Measurements from ENCODE around the gene MYL6B.
A peak's percentile ranks its signal among the peaks of the same experiment; 100 is the strongest.

The MYL6B gene

GRCh38 chr12:56104815-56105608 is 47.4 kb upstream of the MYL6B start:
- TF ChIP-seq CTCF (IDR thresholded peaks at IDR 0.05) = no peak
- Histone ChIP-seq H3K36me3 (peaks cover 14% of the 10 kb centered on the region), H3K27ac (peak overlapping the region; percentile 83), H3K9me3 (no peaks in the 10 kb centered on the region), H3K27me3 (no peaks in the 10 kb centered on the region), H3K4me1 (ENCODE audit: control insufficient read depth in 1 of 2, insufficient read depth in 1 of 2, low read depth in 1 of 2, low read length in 1 of 2) (peaks cover 16 to 21% of the 10 kb centered on the region in 2 experiments), H3K4me3 (ENCODE audit: low read depth in 1 of 2, low read length in 1 of 2) (peak overlapping the region; percentile 73 to 93)

- Histone ChIP-seq H3K27ac (no peak overlapping the region), H3K9me3 (no peaks in the 10 kb centered on the region), H3K36me3 (peaks cover 20% of the 10 kb centered on the region), H3K4me3 (ENCODE audit: low read depth in 1 of 2, low read length in 1 of 2) (peak overlapping the region; percentile 73 to 93), H3K4me1 (ENCODE audit: control insufficient read depth in 1 of 2, insufficient read depth in 1 of 2, low read depth in 1 of 2, low read length in 1 of 2) (peaks cover 16 to 21% of the 10 kb centered on the region in 2 experiments), H3K27me3 (no peaks in the 10 kb centered on the region)
- no peak for TF ChIP-seq CTCF (IDR thresholded peaks at IDR 0.05)
These were observed 46.8 kb upstream of the MYL6B start for GRCh38 chr12:56105609-56105902.

- Histone ChIP-seq H3K36me3 (peaks cover 33% of the 10 kb centered on the region), H3K27ac (no peak overlapping the region), H3K4me3 (ENCODE audit: low read depth in 1 of 2, low read length in 1 of 2) (no peak overlapping the region), H3K4me1 (ENCODE audit: control insufficient read depth in 1 of 2, insufficient read depth in 1 of 2, low read depth in 1 of 2, low read length in 1 of 2) (peaks cover 16 to 21% of the 10 kb centered on the region in 2 experiments), H3K27me3 (no peaks in the 10 kb centered on the region), H3K9me3 (no peaks in the 10 kb centered on the region)
- TF ChIP-seq CTCF (IDR thresholded peaks at IDR 0.05) = no peak
These were observed 45.1 kb upstream of the MYL6B start for GRCh38 chr12:56107242-56107641.

- H3K4me3 ChIP-seq (ENCODE audit: low read depth in 1 of 2, low read length in 1 of 2) = no peak overlapping the region
- peaks cover 5 to 9% of the 10 kb centered on the region in 2 experiments for H3K4me1 ChIP-seq (ENCODE audit: control insufficient read depth in 1 of 2, insufficient read depth in 1 of 2, low read depth in 1 of 2, low read length in 1 of 2)
- H3K9me3 ChIP-seq = no peaks in the 10 kb centered on the region
- no peak overlapping the region for H3K27ac ChIP-seq
- H3K36me3 ChIP-seq = peaks cover 34% of the 10 kb centered on the region
- TF ChIP-seq CTCF (IDR thresholded peaks at IDR 0.05) = no peak
- H3K27me3 ChIP-seq = no peaks in the 10 kb centered on the region
These were observed 41.8 kb upstream of the MYL6B start for GRCh38 chr12:56110571-56110970.

GRCh38 chr12:56114084-56114483 is 38.3 kb upstream of the MYL6B start:
- Histone ChIP-seq H3K9me3 (no peaks in the 10 kb centered on the region), H3K27ac (no peak overlapping the region), H3K4me3 (ENCODE audit: low read depth in 1 of 2, low read length in 1 of 2) (no peak overlapping the region), H3K4me1 (ENCODE audit: control insufficient read depth in 1 of 2, insufficient read depth in 1 of 2, low read depth in 1 of 2, low read length in 1 of 2) (peaks cover 26 to 27% of the 10 kb centered on the region in 2 experiments), H3K36me3 (peaks cover 25% of the 10 kb centered on the region), H3K27me3 (no peaks in the 10 kb centered on the region)
- no peak for TF ChIP-seq CTCF (IDR thresholded peaks at IDR 0.05)

Data from neutrophil (primary cell).